Muscle of leg (tissue), 11 donors: ENCODE measurements around the gene OR5K3. TPM values are rescaled to one million over a fixed set of nuclear protein-coding genes. Genes with fewer than 3 reads are reported as not detected.

Experiments
- DNase-seq: peaks from one replicate; pipeline ENCODE4 v3.0.0; 2013
- H3K27ac ChIP-seq: one replicate; pipeline ENCODE4 v1.5.1; 2013; ENCODE audit warnings: mild to moderate bottlenecking, low read length, control low read depth
- H3K27me3 ChIP-seq: one replicate; pipeline ENCODE4 v1.6.1; 2013; ENCODE audit warnings: low read length; ENCODE audit not compliant: control insufficient read depth, insufficient read depth
- H3K36me3 ChIP-seq: one replicate; pipeline ENCODE4 v1.6.1; 2013; ENCODE audit warnings: low read length; ENCODE audit not compliant: control insufficient read depth, insufficient read depth
- H3K4me1 ChIP-seq: one replicate; pipeline ENCODE4 v1.6.1; 2013; ENCODE audit warnings: low read length; ENCODE audit not compliant: control insufficient read depth, insufficient read depth
- H3K4me3 ChIP-seq: one replicate; pipeline ENCODE4 v1.5.1; 2013; ENCODE audit warnings: low read length, control low read depth
- H3K9me3 ChIP-seq: replicated peaks from 2 replicates; pipeline ENCODE4 v1.6.1; 2013; ENCODE audit warnings: low read depth, low read length; ENCODE audit not compliant: control insufficient read depth
- WGBS: methylation state at CpG from one replicate; pipeline ENCODE4 v1.1.5; 2013; ENCODE audit warnings: missing lambda C conversion rate; ENCODE audit not compliant: insufficient coverage; 5-methylcytosine and 5-hydroxymethylcytosine counted together
- polyA plus RNA-seq, 8 donors: library from polyadenylated mRNA; unstranded; fragments of 120-200 nt; gene quantifications; one replicate each; pipeline versions ENCODE4 v1.2.1 to v1.2.3, GENCODE V29; 2013; ENCODE audit warnings: inconsistent platforms in 1 of 8, low replicate concordance in 1 of 8; ENCODE audit not compliant: insufficient read length in 8 of 8, insufficient read depth in 1 of 8
- total RNA-seq: library from RNA; stranded (reverse); fragments of 120-200 nt; gene quantifications from one replicate; pipeline ENCODE4 v1.2.4, GENCODE V29; 2013

The OR5K3 gene
- total and polyA plus RNA-seq, 9 donors = not detected

GRCh38 chr3:98406034-98406433 lies 15.6 kb downstream of the OR5K3 start:
- H3K4me1 ChIP-seq = no peaks in the 10 kb centered on the region
- H3K9me3 ChIP-seq = peaks cover 17% of the 10 kb centered on the region
- no peak for DNase-seq
- H3K36me3 ChIP-seq = no peaks in the 10 kb centered on the region
- no peak overlapping the region for H3K4me3 ChIP-seq
- H3K27ac ChIP-seq = no peak overlapping the region
- H3K27me3 ChIP-seq = no peaks in the 10 kb centered on the region
- WGBS = no CpG with 5 or more reads among the region's 2 CpGs

GRCh38 chr3:98432575-98432974 lies 42.1 kb downstream of the OR5K3 start:
- Histone ChIP-seq H3K9me3 (peaks cover 16% of the 10 kb centered on the region), H3K36me3 (no peaks in the 10 kb centered on the region), H3K27ac (no peak overlapping the region), H3K27me3 (no peaks in the 10 kb centered on the region), H3K4me1 (no peaks in the 10 kb centered on the region), H3K4me3 (no peak overlapping the region)
- DNase-seq = no peak

GRCh38 chr3:98433764-98434163 lies 43.3 kb downstream of the OR5K3 start:
- WGBS = no CpG with 5 or more reads among the region's 2 CpGs
- Histone ChIP-seq H3K27me3 (no peaks in the 10 kb centered on the region), H3K4me1 (no peaks in the 10 kb centered on the region), H3K9me3 (peaks cover 9% of the 10 kb centered on the region), H3K36me3 (no peaks in the 10 kb centered on the region), H3K27ac (no peak overlapping the region), H3K4me3 (no peak overlapping the region)
- no peak for DNase-seq

- Histone ChIP-seq H3K4me1 (no peaks in the 10 kb centered on the region), H3K27me3 (no peaks in the 10 kb centered on the region), H3K36me3 (no peaks in the 10 kb centered on the region), H3K9me3 (peaks cover 4% of the 10 kb centered on the region), H3K27ac (no peak overlapping the region), H3K4me3 (no peak overlapping the region)
- 40% methylated on average over 4 of the region's 4 CpGs for WGBS
- no peak for DNase-seq
Measured at GRCh38 chr3:98434412-98434811, 43.9 kb downstream of the OR5K3 start.

GRCh38 chr3:98440283-98440682 lies 49.8 kb downstream of the OR5K3 start:
- no peak for DNase-seq
- no peaks in the 10 kb centered on the region for H3K9me3 ChIP-seq
- H3K27ac ChIP-seq = no peak overlapping the region
- H3K4me3 ChIP-seq = no peak overlapping the region
- no peaks in the 10 kb centered on the region for H3K36me3 ChIP-seq
- H3K27me3 ChIP-seq = no peaks in the 10 kb centered on the region
- H3K4me1 ChIP-seq = no peaks in the 10 kb centered on the region

Other genes starting within 250 kb of the OR5K3 start
- not detected for gene OR5H14, start 243.2 kb upstream of the OR5K3 start, total RNA-seq
- gene OR5H14, start 243.2 kb upstream of the OR5K3 start, polyA plus RNA-seq = under 1 TPM in 1 of 8 donors, not detected in 7; 0.03 TPM
- gene OR5H15, start 224.0 kb upstream of the OR5K3 start, total RNA-seq = not detected
- not detected for gene OR5H15, start 224.0 kb upstream of the OR5K3 start, polyA plus RNA-seq
- not detected for gene OR5H6, start 126.4 kb upstream of the OR5K3 start, total RNA-seq
- not detected for gene OR5H6, start 126.4 kb upstream of the OR5K3 start, polyA plus RNA-seq
- gene OR5H2, start 108.2 kb upstream of the OR5K3 start, total RNA-seq = not detected
- not detected for gene OR5H2, start 108.2 kb upstream of the OR5K3 start, polyA plus RNA-seq
- not detected for gene OR5K4, start 36.8 kb upstream of the OR5K3 start, total RNA-seq
- gene OR5K4, start 36.8 kb upstream of the OR5K3 start, polyA plus RNA-seq = not detected
- not detected for gene OR5K1, start 72.5 kb downstream of the OR5K3 start, total RNA-seq
- not detected for gene OR5K1, start 72.5 kb downstream of the OR5K3 start, polyA plus RNA-seq
- not detected for gene OR5K2, start 107.0 kb downstream of the OR5K3 start, total RNA-seq
- gene OR5K2, start 107.0 kb downstream of the OR5K3 start, polyA plus RNA-seq = under 1 TPM in 2 of 8 donors, not detected in 6; 0.10 to 0.18 TPM
- 61.3 TPM for gene CLDND1, start 132.2 kb downstream of the OR5K3 start, total RNA-seq
- 10 to 100 TPM; 68.0 to 86.0 (median 77.7) TPM for gene CLDND1, start 132.2 kb downstream of the OR5K3 start, polyA plus RNA-seq
- not detected for gene GPR15, start 141.3 kb downstream of the OR5K3 start, total RNA-seq
- under 1 TPM in 1 of 8 donors, not detected in 7; 0.19 TPM for gene GPR15, start 141.3 kb downstream of the OR5K3 start, polyA plus RNA-seq
- gene CPOX, start 202.9 kb downstream of the OR5K3 start, total RNA-seq = 10.8 TPM
- 10 to 100 TPM; 12.8 to 16.0 (median 14.3) TPM for gene CPOX, start 202.9 kb downstream of the OR5K3 start, polyA plus RNA-seq